HG03354 (cell line): ENCODE data around the gene CLCF1.
"Not testable (repeated sequence)": the region's sequence is repeated elsewhere in the genome, so short reads cannot be mapped to it uniquely, and the experiment has no call there.

Experiments used
- ATAC-seq: cut with Tn5 transposase; IDR thresholded peaks from one replicate; pipeline ENCODE4 v1.9.1; 2021; ENCODE audit warnings: mild to moderate bottlenecking; ENCODE audit not compliant: unreplicated experiment, poor library complexity, severe bottlenecking

Gene CLCF1

GRCh38 chr11:67409781-67410368, 36.5 kb upstream of the CLCF1 start:
- peak; percentile 7 for ATAC-seq

GRCh38 chr11:67409261-67409666, 35.9 kb upstream of the CLCF1 start:
- peak; percentile 63 for ATAC-seq

- no peak for ATAC-seq
These were observed 35.2 kb upstream of the CLCF1 start for GRCh38 chr11:67408437-67409200.

GRCh38 chr11:67407688-67408163, 34.3 kb upstream of the CLCF1 start:
- no peak for ATAC-seq

- no peak for ATAC-seq
These were observed 33.7 kb upstream of the CLCF1 start for GRCh38 chr11:67406969-67407687.

GRCh38 chr11:67406420-67406968, 33.1 kb upstream of the CLCF1 start:
- no peak for ATAC-seq

- ATAC-seq = no peak
These were observed 32.4 kb upstream of the CLCF1 start for GRCh38 chr11:67405688-67406339.

GRCh38 chr11:67405196-67405567, 31.8 kb upstream of the CLCF1 start:
- ATAC-seq = no peak

- ATAC-seq = no peak
These were observed 31.3 kb upstream of the CLCF1 start for GRCh38 chr11:67404515-67405195.

GRCh38 chr11:67403085-67403484, 29.7 kb upstream of the CLCF1 start:
- ATAC-seq = not testable (repeated sequence)

GRCh38 chr11:67402192-67402839, 28.9 kb upstream of the CLCF1 start:
- ATAC-seq = not testable (repeated sequence)

- ATAC-seq = peak; percentile 76
These were observed 28.2 kb upstream of the CLCF1 start, which contains the start of gene PPP1CA for GRCh38 chr11:67401495-67402191. Gene PPP1CA, minus strand, starts transcription at chr11:67401858. Its CDS starts 76 bp downstream, at chr11:67401782.

GRCh38 chr11:67400942-67401494, 27.6 kb upstream of the CLCF1 start:
- ATAC-seq = no peak

- ATAC-seq = no peak
These were observed 27.0 kb upstream of the CLCF1 start for GRCh38 chr11:67400251-67400941.

- ATAC-seq = no peak
These were observed 25.5 kb upstream of the CLCF1 start for GRCh38 chr11:67398661-67399563.

- ATAC-seq = no peak
These were observed 24.7 kb upstream of the CLCF1 start for GRCh38 chr11:67397986-67398660.
